Caco-2 (cell line): ENCODE measurements around the gene LRRK1. TPM values are rescaled to one million over a fixed set of nuclear protein-coding genes. Genes with fewer than 3 reads are reported as not detected.

Experiments
- BruUV-seq: library from RNA; stranded (reverse); fragments of 400-500 nt; replicated peaks from 2 replicates; lab custom pipeline; 2021; lab: Mats Ljungman, UMichigan
- CTCF ChIA-PET: fragments of 300-600 bp; sonication (Branson Sonifier 250); formaldehyde crosslinking; loops from one replicate; lab custom pipeline; 2022; ENCODE audit warnings: antibody characterized with exemption; lab: Charles Lee
- POLR2A ChIA-PET: fragments of 300-600 bp; sonication (Branson Sonifier 250); formaldehyde crosslinking; loops from one replicate; lab custom pipeline; 2022; ENCODE audit warnings: antibody characterized with exemption; lab: Charles Lee
- DNase-seq, 2 experiments: peaks; one replicate each; pipeline versions ENCODE4 v3.0.0 to v3.0.0-alpha.2; 2020 to 2022
- H3K27me3 ChIP-seq: replicated peaks from 2 replicates; pipeline ENCODE4 v1.6.0; 2011; ENCODE audit warnings: low read length; ENCODE audit not compliant: control insufficient read depth, insufficient read depth
- H3K36me3 ChIP-seq: 2 replicates; pipeline ENCODE4 v1.5.1; 2011; ENCODE audit warnings: low read length; ENCODE audit not compliant: control insufficient read depth, insufficient read depth
- H3K4me1 ChIP-seq: fragments of 250-450 bp; sonication (Bioruptor Pico); 2 replicates; pipeline ENCODE4 v1.5.1; 2020; ENCODE audit warnings: mild to moderate bottlenecking
- H3K4me3 ChIP-seq: 2 replicates; pipeline ENCODE4 v1.5.1; 2011; ENCODE audit warnings: low read depth, mild to moderate bottlenecking, control low read depth, low read length
- H3K9me3 ChIP-seq: fragments of 250-450 bp; sonication (Bioruptor Pico); 2 replicates; pipeline ENCODE4 v1.5.1; 2020; ENCODE audit warnings: mild to moderate bottlenecking, moderate library complexity
- H3K27ac Mint-ChIP-seq: one replicate; pipeline ENCODE4 v1.8.0; 2022; ENCODE audit warnings: mixed read lengths; ENCODE audit not compliant: unreplicated experiment
- H3K27me3 Mint-ChIP-seq: one replicate; pipeline ENCODE4 v1.8.0; 2022; ENCODE audit warnings: mixed read lengths; ENCODE audit not compliant: insufficient read depth, unreplicated experiment
- H3K36me3 Mint-ChIP-seq: one replicate; pipeline ENCODE4 v1.8.0; 2022; ENCODE audit warnings: mild to moderate bottlenecking, mixed read lengths; ENCODE audit not compliant: insufficient read depth, unreplicated experiment
- H3K4me1 Mint-ChIP-seq: one replicate; pipeline ENCODE4 v1.8.0; 2022; ENCODE audit warnings: low read depth, mixed read lengths; ENCODE audit not compliant: unreplicated experiment
- H3K4me3 Mint-ChIP-seq: one replicate; pipeline ENCODE4 v1.8.0; 2022; ENCODE audit warnings: mild to moderate bottlenecking, moderate library complexity, mixed read lengths; ENCODE audit not compliant: unreplicated experiment
- H3K9me3 Mint-ChIP-seq: one replicate; pipeline ENCODE4 v1.8.0; 2022; ENCODE audit warnings: mixed read lengths; ENCODE audit not compliant: unreplicated experiment
- CTCF ChIP-seq, 2 experiments: fragments of 200-600 bp in 1 of 2; IDR thresholded peaks; 1 replicate in 1 of 2; 2 replicates in 1 of 2; pipeline versions ENCODE4 v1.5.1 to v1.8.0; 2011 to 2022; ENCODE audit warnings: antibody characterized with exemption in 1 of 2, control low read depth in 1 of 2, inconsistent platforms in 1 of 2, low read depth in 1 of 2, low read length in 1 of 2, mild to moderate bottlenecking in 1 of 2, moderate library complexity in 1 of 2; ENCODE audit not compliant: insufficient read depth in 1 of 2, severe bottlenecking in 1 of 2, unreplicated experiment in 1 of 2
- intact Hi-C: fragments of 100-400 bp; cut with micrococcal nuclease; formaldehyde crosslinking; loops from one replicate; pipeline ENCODE4 v1.10.0; 2022; ENCODE audit not compliant: unreplicated experiment
- total RNA-seq: library from RNA; stranded (reverse); gene quantifications from 2 replicates; pipeline ENCODE4 v1.2.3, GENCODE V29; 2022

LRRK1 gene
- total RNA-seq, 1 experiment from 2014 or later: 12.0 TPM

- Mint-ChIP-seq H3K36me3 (no peaks in the 10 kb centered on the region), H3K27me3 (no peaks in the 10 kb centered on the region), H3K27ac (no peak overlapping the region), H3K9me3 (no peaks in the 10 kb centered on the region), H3K4me1 (no peaks in the 10 kb centered on the region), H3K4me3 (no peak overlapping the region)
- DNase-seq: no peak
- CTCF ChIA-PET: no interaction called here
- Histone ChIP-seq H3K27me3 (no peaks in the 10 kb centered on the region), H3K4me3 (no peak overlapping the region), H3K36me3 (no peaks in the 10 kb centered on the region), H3K9me3 (no peaks in the 10 kb centered on the region), H3K4me1 (no peaks in the 10 kb centered on the region)
- intact Hi-C loops: no loop called here
- POLR2A ChIA-PET: no interaction called here
- no peak for TF ChIP-seq CTCF (IDR thresholded peaks at IDR 0.05; ENCODE audit: insufficient read depth in 1 of 2, low read depth in 1 of 2, low read length in 1 of 2, severe bottlenecking in 1 of 2, unreplicated experiment in 1 of 2)
- no TSS peak for BruUV-seq
These were observed 103.7 kb downstream of the LRRK1 start for GRCh38 chr15:101022876-101023275.

- no peaks in the 10 kb centered on the region for H3K9me3 ChIP-seq
- Mint-ChIP-seq H3K4me3 (no peak overlapping the region), H3K9me3 (no peaks in the 10 kb centered on the region), H3K36me3 (no peaks in the 10 kb centered on the region), H3K27me3 (no peaks in the 10 kb centered on the region), H3K4me1 (no peaks in the 10 kb centered on the region), H3K27ac (no peak overlapping the region)
- TF ChIP-seq CTCF (IDR thresholded peaks at IDR 0.05; ENCODE audit: insufficient read depth in 1 of 2, low read depth in 1 of 2, low read length in 1 of 2, severe bottlenecking in 1 of 2, unreplicated experiment in 1 of 2): no peak
- CTCF ChIA-PET: no interaction called here
- H3K36me3 ChIP-seq: no peaks in the 10 kb centered on the region
- no TSS peak for BruUV-seq
- POLR2A ChIA-PET: no interaction called here
- DNase-seq: no peak
- intact Hi-C loops: no loop called here
- no peaks in the 10 kb centered on the region for H3K27me3 ChIP-seq
- no peaks in the 10 kb centered on the region for H3K4me1 ChIP-seq
- H3K4me3 ChIP-seq: no peak overlapping the region
These were observed 104.4 kb downstream of the LRRK1 start for GRCh38 chr15:101023501-101024072.

- no peak for DNase-seq
- Histone ChIP-seq H3K36me3 (no peaks in the 10 kb centered on the region), H3K4me1 (no peaks in the 10 kb centered on the region), H3K9me3 (no peaks in the 10 kb centered on the region), H3K27me3 (no peaks in the 10 kb centered on the region), H3K4me3 (no peak overlapping the region)
- no peaks in the 10 kb centered on the region for H3K4me1 Mint-ChIP-seq
- no peaks in the 10 kb centered on the region for H3K27me3 Mint-ChIP-seq
- CTCF ChIA-PET: no interaction called here
- intact Hi-C loops: no loop called here
- H3K27ac Mint-ChIP-seq: no peak overlapping the region
- TF ChIP-seq CTCF (IDR thresholded peaks at IDR 0.05; ENCODE audit: insufficient read depth in 1 of 2, low read depth in 1 of 2, low read length in 1 of 2, severe bottlenecking in 1 of 2, unreplicated experiment in 1 of 2): no peak
- H3K36me3 Mint-ChIP-seq: no peaks in the 10 kb centered on the region
- BruUV-seq: no TSS peak
- no peaks in the 10 kb centered on the region for H3K9me3 Mint-ChIP-seq
- no peak overlapping the region for H3K4me3 Mint-ChIP-seq
- POLR2A ChIA-PET: no interaction called here
These were observed 105.0 kb downstream of the LRRK1 start for GRCh38 chr15:101024073-101024695.
